ENCODE results near the gene FLVCR1.

Gene FLVCR1

GRCh38 chr1:212944229-212944901 is 86.3 kb downstream of the FLVCR1 start:
- no peak overlapping the region for H3K27ac ChIP-seq
- ChIA-PET POLR2A (ENCODE audit: low non-redundant PET) (no interaction called here), CTCF (interaction anchor here (0.7 kb wide), 1 partner anchor 86 kb away, joined by 3 read pairs; the partner anchor contains the start of gene FLVCR1)
- no peak for DNase-seq (ENCODE audit: low spot score)
- TF ChIP-seq CTCF (conservative IDR thresholded peaks at IDR 0.05; ENCODE audit: low read depth) = no peak

- ChIA-PET CTCF (interaction anchor here (0.7 kb wide), 1 partner anchor 87 kb away, joined by 3 read pairs; the partner anchor contains the start of gene FLVCR1), POLR2A (ENCODE audit: low non-redundant PET) (no interaction called here)
- no peak overlapping the region for H3K27ac ChIP-seq
- TF ChIP-seq CTCF (conservative IDR thresholded peaks at IDR 0.05; ENCODE audit: low read depth) = no peak
- DNase-seq (ENCODE audit: low spot score) = no peak
Observed at GRCh38 chr1:212945056-212945455, 87.0 kb downstream of the FLVCR1 start.

- DNase-seq (ENCODE audit: low spot score) = no peak
- no peak overlapping the region for H3K27ac ChIP-seq
- POLR2A ChIA-PET (ENCODE audit: low non-redundant PET) = no interaction called here
- CTCF ChIA-PET = interaction anchor here (0.6 kb wide), 1 partner anchor 1268 kb away, joined by 5 read pairs; no protein-coding TSS in a partner anchor
- no peak for TF ChIP-seq CTCF (conservative IDR thresholded peaks at IDR 0.05; ENCODE audit: low read depth)
Observed at GRCh38 chr1:212945463-212946160, 87.5 kb downstream of the FLVCR1 start.

GRCh38 chr1:212946872-212947271 is 88.8 kb downstream of the FLVCR1 start:
- H3K27ac ChIP-seq = no peak overlapping the region
- ChIA-PET POLR2A (ENCODE audit: low non-redundant PET) (no interaction called here), CTCF (no interaction called here)
- TF ChIP-seq CTCF (conservative IDR thresholded peaks at IDR 0.05; ENCODE audit: low read depth) = no peak
- no peak for DNase-seq (ENCODE audit: low spot score)
